IPS-NIHi11 (cell line): ENCODE results near the gene LRRC47.

Source experiments
- DNase-seq: peaks from one replicate; pipeline ENCODE4 v3.0.0; 2012; ENCODE audit warnings: mixed read lengths, low spot score

Gene LRRC47

DNA sequence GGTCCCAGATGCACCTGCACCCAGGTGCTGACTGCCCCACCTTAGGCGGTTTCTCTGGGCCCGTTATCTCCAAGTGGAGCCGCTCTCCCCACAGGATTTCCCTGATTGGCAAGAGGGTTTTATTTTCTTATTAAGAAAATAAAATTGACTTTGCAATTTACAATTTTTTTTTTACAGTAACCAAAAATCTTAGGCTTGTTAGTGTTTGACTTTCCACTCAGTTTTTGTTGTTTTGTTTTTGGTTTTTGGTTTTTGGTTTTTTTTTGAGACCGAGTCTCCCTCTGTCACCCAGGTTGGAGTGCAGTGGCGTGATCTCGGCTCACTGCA is 48.8 kb downstream of the LRRC47 start:
- no peak for DNase-seq

DNA sequence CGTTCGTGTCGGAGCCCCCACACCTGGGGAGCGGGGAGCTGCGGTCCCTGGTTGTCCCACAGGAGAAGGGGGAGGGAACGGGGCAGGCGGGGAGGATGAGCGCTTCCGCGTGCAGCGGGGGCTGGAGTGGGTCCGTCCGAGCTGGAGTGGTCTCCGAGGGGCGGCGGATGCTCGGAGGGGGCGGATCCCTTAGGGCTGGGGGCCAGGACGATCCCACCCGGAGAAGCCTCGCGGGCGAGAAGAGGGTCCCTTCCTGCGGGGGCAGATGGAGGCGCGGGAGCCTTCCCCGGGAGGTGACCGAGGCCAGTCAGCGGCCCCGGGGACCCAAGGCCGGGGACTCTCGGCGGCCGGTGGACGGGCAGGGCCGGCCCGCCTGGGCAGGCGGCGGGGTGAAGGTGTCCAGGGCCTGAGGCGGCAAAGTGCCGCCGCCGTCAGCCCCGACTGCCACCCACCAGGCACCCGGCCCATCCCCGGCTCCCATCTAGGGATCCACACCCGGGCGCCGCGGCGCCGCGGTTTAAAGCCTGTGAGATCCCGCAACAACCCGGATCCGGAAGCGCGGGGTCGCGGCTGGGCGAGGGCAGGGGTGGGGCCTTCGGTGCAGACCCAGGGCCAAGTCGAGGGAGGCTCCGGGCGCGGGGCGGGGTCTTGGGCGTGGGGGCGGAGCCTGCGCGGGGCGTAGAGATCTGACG is 49.3 kb downstream of the LRRC47 start:
- peak; percentile 100 for DNase-seq

DNA sequence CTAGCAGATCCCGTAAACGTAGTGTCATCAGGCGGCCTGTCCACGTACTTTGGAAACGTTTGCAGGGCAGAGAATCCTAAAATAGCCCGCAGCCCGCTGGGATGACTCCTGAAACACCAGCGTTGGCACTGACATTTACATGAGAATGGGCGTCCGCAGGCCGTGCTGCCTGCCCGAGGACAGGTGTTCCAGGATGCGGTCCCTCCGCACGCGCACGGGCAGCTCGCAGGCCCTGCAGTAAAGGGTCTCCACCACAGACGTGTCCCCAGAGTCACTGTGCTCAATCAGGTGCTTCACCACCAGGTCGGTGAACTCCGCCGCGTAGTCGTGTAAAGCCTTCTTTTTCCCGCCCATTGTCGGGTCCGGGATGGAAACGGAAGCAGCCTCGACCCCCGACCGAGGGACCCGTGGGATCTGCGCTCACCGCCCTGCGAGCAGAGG is 49.9 kb downstream of the LRRC47 start:
- peak; percentile 58 for DNase-seq

DNA sequence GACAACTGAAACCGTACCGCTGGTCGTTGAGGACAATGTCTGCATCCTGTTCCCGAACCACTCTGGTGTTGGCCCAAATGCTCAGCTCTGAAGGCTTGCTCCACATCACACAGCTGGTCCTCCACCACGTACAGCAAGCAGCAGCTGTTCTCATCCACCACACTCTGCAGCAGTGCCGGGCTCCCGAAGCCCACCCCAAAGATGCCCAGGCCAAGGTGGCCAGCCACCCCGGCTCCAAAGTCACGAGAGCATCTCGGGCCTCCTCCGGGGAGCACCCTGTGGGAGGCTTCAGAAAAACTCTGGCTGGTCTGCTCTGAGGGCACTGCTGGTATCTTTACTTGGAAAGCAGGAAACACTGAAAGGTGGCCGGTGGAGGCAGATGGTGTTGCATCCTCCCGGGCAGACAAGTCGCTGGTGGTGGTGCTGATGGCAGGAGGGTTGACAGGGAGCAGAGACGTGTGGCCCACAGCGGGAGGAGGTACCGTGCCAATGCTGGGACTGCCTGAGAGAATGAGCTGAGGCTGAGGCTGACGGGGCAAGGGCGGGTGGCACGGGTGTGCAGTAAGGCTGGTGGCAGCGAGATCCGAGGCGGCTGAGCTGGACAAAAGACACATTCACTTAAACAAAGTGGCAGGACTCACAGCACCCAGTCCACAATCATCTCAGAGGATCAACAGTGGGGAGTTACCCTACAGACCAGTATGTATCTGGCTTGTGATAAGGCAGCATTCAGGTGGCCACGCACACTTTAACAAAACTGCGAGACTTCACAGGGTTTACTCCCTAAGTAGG is 50.5 kb downstream of the LRRC47 start:
- no peak for DNase-seq

DNA sequence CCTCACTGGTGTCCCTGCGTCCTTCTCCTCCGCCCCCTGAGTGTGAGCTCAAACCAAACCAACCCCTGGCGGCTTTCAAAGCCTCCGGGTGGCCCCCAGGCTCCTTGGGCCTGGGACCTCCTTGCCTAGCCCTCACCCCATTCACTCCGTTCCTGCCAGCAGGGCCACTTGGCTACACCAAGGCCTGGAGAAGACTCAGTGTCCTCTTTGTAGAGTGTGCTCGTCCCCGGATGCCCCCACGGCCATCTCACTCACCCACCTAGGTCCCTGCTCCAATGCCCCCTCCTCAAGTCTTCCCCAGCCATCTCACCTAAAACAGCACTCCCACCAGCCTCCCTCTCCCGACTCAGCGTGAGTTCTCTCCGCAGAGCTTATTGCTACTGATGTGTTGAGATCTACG is 51.2 kb downstream of the LRRC47 start:
- DNase-seq, result no peak

DNA sequence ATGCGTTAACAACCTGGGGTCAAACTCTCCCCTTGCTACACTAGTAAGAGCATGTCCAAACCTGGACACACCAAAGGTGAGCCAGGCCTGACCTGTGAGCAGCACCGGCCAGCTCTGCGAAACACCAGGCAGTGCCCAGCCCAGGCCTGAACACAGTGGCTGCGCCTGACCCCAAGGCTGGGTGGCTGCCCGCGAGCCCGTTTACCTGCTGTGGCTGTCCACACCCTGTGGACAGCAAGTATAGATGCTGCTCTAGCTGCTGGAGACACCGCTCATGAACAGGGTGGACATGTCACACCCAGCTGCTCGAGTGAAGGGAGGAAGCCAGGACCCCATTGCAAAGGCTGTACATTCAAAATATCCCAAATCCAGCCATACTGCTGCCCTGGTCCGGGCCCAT is 51.7 kb downstream of the LRRC47 start:
- DNase-seq, result no peak

DNA sequence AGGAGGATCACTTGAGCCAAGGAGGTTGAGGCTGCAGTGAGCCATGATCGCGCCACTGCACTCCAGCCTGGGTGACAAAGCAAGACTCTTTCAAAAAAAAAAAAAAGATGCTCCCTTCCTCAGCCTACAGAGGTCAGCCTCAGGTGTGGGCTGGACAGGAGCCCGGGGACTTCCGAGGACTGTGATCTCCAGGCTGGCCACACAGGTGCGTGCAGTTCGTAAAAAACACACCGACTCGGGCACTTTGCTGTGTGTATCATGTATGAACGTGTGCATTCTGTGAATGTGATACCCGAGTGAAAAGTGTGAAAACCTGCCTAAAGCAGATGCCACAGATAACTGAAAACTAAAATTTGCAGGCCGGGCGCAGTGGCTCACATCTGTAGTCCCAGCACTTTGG is 52.5 kb downstream of the LRRC47 start:
- DNase-seq, result no peak

DNA sequence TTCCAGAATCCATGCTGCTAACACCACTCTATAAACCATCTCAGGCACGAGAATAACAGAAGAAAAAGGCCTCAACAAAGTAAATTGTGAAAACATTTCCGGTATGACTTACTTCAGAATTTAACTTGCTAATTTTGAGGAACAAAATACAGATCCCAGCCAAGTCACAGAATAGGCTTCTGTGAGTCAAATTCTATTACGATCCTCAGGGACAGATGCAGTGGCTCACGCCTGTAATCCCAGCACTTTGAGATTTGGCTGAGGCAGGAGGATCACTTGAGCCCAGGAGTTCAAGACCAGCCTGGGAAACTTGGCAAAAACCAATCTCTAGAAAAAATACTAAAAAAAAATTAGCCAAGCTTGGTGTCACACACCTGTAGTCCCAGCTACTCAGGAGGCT is 52.9 kb downstream of the LRRC47 start:
- DNase-seq, result no peak

DNA sequence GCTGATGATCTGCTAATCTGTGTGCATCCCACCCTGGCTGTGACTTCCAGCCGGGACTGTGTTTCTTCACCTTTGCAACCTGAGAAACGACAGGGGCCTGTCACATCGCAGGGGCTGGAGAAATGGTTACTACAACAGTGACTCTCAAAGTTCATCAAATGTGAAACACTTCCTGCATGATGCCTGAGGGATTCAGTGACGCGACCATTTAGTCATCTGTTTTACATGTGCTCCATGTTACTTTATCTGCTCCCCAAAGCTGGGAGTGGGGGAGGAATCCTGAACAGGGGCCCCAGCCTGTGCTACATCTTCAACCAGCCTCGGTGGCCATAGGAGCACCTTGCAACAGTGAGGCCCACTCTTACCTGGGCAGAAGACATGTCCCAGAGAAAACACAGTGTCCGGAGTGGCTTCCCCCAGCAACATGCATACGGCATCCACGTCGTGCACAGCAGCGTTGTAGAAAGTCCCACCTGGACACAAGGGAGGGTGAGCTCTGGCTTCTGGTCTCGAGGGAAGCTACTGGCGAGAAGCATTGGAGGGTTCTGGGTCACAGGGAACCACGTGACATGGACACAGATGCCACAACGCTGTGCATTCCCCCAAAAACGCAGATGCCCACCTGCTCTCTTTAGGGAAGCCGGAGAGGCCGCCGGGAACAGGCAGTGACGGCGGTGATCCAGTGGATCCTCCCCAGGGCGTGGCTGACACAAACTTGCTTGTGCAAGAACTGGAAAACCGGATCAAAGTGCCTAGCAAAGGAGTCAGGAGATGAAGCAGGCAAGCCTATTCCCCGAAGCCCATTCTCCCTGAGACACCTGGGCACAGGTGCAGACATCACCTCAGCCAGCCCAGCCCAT is 53.6 kb downstream of the LRRC47 start:
- no peak for DNase-seq

DNA sequence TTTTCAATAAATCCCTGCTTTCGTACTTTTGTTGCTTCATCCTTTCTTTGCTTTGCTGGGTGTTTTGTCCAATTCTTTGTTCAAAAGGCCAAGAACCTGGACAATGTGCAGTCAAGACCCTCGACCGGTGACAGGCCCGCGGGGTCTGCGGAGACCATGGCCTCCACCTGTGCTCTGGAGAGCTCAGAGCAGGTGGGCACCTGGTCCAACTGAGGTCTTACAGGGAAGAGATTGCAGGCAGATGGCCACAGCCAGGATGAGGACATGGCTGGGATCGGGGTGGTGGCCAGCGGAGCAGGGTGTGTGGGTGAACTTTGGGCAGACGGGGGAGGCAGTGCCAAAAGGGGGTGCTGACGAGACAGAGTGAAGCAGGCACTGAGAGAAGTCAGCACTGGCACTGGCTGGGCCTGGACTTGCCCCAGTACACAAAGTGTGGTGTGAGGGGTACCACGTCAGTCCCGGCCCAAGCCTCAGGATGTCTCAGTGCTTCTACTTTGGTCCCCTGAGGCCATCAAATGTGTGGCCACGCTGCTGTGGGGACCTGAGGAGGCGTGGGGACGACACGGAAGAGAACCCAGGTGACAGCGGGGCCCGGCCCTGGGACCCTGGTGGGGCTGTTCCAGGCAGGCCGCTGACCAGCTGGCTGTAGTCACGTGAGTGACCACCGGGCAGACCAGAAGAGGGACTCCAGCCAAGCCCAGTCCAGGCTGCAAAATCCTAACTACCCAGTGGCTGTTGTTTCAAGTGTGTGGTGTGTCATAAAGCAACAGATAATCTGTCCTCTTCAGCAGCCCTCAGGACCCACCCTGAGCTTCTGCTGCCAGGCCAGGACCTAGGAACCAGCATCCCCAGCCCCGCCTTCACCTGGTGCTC is 54.5 kb downstream of the LRRC47 start:
- DNase-seq, result no peak

DNA sequence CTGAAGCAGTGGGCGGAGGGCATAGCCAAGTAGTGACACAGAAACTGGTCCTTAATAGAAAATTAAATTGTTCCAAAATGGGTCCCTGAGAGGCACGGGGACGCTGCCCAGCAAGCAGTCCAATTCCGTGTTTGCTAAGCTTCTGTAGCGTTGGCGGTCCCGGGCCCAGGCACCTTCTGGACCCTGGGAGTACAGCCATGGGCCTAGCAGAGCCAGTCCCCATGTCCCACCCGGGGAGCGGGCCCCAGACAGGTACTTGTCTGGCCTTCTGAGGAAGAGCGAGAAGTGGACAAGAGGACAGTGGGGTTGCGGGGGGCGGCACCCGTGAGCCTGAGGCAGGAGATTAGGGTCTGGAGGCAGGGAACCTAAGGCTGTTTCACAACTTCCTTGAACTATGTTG is 55.5 kb downstream of the LRRC47 start:
- DNase-seq, result no peak

DNA sequence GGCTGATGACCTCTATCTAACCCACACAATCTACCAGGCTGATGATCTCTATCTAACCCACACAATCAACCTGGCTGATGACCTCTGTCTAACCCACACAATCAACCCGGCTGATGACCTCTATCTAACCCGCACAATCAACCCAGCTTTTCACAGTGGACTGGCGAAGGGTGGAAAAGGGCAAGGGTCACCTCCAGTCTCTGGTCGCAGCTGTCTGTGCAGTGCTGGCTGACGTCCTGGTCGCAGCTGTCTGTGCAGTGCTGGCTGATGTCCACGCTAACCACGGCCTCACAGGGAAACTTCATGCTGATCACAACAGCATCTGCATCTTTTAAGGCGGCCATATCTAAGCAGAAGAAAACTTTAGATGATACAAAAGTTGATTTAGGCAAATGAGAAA is 56.3 kb downstream of the LRRC47 start:
- no peak for DNase-seq

DNA sequence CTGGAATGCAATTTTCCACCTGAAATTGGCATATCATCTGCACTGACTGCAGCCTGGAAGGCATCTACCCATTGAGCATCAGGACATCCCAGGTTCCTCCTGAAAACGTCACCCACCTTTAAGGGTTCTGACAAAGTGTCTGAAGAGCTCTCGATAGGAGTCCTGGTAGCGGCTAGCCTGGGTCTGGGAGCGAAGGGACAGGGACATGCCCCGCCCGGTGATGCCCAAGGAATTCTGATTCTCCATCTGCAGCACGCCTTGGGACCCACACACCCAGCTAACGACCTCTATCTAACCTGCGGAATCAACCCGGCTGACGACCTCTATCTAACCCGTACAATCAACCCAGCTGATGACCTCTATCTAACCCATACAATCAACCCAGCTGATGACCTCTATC is 57.4 kb downstream of the LRRC47 start:
- DNase-seq, result no peak

DNA sequence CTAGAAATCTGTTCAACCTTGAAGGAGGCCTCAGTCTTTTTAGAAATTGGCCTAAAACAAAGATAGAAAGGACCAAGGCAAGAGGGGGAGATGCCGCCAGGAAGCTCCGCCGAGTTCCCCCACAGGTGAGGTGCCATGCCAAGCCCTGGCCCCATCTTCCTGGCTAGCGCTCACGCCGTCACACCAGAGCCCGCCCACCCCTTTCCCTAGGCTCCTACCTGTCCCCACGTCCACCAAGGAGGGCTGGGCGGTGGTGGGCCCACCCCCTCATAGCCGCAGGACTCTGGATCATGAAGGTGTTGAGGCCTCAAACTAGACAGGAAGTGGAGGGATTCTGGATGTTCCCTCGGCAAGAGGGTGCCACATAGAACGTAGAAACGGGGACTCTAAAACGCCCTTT is 59.6 kb downstream of the LRRC47 start:
- no peak for DNase-seq

DNA sequence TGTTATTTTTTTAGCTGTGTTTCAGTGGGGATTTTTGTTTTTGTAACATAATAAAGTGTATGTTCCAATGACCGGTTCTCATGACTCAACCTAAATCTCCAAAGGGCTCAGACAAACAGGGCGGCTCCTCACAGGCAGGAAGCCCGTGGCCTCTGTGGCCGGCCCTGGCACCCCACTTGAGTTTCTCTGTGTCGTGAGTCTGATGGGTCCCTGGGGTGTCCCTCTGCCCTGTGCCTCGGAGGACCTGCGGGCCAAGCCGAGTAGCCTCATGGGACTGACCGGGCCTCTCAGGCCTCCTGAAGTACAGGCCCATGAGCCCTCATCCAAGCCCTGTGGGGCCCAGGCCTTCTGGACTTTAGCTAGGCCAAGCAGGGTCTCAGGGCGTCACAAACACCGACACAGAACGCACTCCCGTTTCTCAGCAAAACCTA is 60.2 kb downstream of the LRRC47 start:
- no peak for DNase-seq

DNA sequence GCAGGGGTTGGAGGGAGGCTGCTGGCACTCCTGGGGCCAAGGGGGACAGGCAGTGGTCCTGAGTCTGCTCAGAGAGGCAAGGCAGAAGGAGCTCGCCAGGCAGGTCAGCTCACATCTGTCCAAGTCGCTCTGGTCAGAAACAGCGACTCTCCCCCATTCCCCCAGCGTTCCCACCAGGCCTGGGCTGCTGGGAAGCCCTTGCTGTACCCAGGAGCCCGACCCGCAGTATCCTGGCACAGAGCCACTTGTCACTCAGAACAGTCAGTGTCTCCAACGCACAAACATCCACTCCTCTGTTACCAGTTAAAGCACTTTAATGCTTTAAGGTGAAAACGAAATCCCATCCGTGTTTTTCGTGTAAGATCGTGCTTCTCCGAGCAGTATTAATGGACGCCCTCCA is 60.6 kb downstream of the LRRC47 start:
- DNase-seq, result no peak

DNA sequence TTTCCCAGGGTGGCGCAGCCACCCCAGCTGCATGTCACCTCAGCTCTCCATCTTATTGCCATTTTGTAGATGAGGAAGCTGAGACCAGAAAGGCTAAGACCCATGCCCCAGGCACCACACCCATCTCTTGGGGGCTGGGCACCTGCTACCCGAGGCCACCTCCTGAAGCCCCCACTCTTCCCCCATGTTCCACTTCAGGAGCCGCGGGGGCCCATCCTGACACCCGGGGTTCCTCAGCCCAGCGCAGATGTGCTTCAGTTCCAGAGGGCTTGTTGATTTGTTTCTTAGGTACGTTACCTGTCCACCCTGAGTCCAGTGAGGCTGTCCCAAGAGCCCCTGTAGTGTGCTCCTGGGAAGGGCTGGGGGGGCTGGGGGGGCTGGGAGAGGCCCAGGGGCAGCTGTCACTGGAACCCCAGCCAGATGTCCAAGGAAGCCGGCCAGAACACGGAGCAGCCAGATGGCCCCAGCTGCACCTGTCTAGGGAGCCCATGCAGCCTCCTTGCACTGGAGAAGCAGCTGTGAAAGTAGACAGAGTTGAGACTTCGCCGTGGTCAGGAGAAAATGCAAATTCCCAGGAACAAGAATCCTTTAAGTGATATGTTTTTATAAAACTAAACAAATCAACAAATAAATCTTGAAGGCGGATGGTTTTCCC is 61.1 kb downstream of the LRRC47 start:
- no peak for DNase-seq

DNA sequence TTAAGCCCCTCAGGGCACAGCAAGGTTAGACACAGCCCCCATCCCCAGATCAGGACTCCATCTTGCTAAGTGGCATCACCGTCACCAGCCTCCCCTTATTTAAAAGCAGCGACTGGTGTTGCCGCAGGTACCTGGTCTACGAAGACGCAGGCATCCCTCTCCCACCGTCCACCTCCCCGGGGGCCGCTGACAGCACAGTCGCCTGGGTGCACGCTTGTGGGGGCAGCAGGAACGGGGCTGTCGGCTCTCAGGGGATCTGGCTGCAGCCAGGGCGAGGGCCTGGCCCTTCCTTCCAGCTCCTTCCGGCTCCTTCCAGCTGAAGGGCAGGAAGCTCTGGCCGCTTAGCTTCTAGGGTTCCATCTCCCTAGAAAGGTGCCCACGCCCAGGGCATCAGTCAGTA is 61.7 kb downstream of the LRRC47 start:
- DNase-seq, result no peak

DNA sequence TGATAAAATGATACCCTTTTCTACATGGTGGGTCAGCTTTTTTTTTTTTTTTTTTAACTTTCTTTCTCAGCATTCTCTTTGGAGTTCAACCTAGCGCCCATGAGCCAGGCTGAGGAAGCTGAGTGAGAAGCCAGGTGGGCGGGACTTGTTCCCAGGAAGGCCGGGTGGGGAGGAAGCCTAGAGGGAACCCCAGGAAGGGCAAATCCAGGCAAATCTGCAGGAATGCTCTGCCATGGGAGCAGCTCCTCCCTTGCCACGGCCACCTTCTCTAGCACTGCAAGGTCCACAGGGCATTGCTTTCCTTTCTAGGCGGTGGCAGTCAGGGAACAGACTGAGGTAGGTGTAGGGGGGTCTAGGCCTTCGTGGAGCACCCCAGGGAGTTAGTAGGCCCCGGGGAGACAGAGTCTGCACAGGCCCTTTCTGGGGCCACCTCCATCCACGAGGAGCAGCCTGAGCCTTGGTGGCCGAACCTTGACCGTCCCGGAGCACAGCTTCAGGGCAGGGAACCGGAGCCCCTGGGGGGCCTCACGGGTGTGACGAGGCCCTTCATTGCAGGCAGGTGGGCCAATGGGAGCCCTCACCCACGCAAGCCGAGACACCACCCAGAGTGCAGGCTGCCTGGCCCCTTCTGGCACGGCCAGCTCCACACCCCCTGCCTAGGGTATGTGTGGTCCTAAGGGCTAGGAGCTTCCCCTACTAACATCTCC is 62.3 kb downstream of the LRRC47 start:
- peak; percentile 63 for DNase-seq

DNA sequence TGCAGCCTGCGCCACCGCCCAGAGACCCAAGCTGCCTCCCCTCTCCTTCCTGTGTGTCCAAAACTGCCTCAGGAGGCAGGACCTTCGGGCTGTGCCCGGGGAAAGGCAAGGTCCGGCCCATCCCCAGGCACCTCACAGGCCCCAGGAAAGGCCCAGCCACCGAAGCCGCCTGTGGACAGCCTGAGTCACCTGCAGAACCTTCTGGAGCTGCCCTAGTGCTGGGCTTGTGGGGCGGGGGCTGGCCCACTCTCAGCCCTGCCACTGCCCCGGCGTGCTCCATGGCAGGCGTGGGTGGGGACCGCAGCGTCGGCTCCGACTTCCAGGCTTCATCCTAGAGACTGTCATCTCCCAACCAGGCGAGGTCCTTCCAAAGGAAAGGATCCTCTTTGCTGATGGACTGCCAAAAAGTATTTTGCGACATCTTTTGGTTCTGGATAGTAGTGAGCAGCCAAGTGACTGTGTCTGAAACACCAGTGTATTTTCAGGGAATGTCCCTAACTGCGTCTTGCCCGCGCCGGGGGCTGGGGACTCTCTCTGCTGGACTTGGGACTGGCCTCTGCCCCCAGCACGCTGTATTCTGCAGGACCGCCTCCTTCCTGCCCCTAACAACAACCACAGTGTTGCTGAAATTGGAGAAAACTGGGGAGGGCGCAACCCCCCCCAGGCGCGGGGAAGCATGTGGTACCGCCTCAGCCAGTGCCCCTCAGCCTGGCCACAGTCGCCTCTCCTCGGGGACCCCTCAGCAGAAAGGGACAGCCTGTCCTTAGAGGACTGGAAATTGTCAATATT is 63.0 kb downstream of the LRRC47 start:
- DNase-seq, result no peak
